Thyroid gland (tissue), 4 donors: ENCODE data around the gene CHMP4B.

Source experiments
- POLR2A ChIP-seq, 2 donors: fragments of 450-650 bp; IDR thresholded peaks; one replicate each; pipeline ENCODE4 v1.6.1; 2017; ENCODE audit warnings: antibody characterized with exemption in 2 of 2, mild to moderate bottlenecking in 2 of 2, moderate library complexity in 1 of 2
- TF ChIP-seq, protein P1 (sequence below), 6 experiments: fragments of 200-600 bp in 3 of 6; fragments of 450-650 bp in 3 of 6; sonication (generic) in 3 of 6; IDR thresholded peaks; one replicate each; pipeline ENCODE4 v1.5.1; 2016 to 2019; ENCODE audit warnings: antibody characterized with exemption in 6 of 6, mild to moderate bottlenecking in 2 of 6, inconsistent platforms in 1 of 6, moderate library complexity in 1 of 6

DNA sequence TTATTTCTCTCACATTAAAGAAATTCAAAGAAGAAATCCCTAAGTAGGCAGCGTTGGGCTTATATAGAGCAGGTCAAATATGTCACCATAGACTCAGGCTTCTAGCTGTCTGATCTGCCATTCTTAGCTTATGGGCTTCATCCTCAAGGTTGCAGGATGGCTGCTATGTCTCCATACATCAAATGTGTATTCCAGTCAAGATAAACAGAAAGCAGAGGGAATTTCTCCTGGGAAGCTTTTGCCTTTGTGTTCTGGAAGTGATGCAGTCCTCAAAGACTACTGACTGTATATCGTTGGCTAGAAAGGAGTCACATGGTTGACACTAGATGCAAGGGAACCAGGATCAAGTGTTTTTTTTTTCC lies 43.4 kb upstream of the CHMP4B start:
- TF ChIP-seq, protein P1, sequence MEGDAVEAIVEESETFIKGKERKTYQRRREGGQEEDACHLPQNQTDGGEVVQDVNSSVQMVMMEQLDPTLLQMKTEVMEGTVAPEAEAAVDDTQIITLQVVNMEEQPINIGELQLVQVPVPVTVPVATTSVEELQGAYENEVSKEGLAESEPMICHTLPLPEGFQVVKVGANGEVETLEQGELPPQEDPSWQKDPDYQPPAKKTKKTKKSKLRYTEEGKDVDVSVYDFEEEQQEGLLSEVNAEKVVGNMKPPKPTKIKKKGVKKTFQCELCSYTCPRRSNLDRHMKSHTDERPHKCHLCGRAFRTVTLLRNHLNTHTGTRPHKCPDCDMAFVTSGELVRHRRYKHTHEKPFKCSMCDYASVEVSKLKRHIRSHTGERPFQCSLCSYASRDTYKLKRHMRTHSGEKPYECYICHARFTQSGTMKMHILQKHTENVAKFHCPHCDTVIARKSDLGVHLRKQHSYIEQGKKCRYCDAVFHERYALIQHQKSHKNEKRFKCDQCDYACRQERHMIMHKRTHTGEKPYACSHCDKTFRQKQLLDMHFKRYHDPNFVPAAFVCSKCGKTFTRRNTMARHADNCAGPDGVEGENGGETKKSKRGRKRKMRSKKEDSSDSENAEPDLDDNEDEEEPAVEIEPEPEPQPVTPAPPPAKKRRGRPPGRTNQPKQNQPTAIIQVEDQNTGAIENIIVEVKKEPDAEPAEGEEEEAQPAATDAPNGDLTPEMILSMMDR (IDR thresholded peaks at IDR 0.05): no peak
- TF ChIP-seq POLR2A (IDR thresholded peaks at IDR 0.05): no peak
